ENCODE results near the gene PDE4A.

PDE4A gene

DNA sequence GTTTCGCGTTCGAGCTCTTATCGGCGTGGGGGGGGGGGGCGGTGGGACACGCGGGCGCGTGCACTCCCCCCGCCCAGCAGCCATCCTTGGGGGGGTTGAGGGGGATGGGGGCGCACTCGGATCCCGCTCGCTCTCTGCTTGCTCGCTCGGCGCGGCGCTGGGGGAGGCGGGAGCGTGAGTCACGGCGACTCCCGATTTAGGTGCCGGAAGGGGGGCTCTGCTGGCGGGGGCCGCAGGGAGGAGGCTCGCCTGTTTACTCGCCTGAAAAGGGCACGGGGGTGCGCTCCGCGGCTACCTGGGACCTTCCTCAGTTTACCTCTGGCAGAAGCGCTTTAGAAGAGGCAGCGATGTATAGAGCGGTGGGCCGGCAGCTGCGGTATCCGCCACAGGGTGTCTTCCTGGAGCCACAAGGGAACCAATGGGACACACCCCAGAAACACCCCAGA lies 1.1 kb upstream of the PDE4A start:
- peaks cover 3% of the 10 kb centered on the region; the same call in 1 of the 2 replicates for H3K79me2 ChIP-seq (ENCODE audit: insufficient read depth, low read length)
- no peak overlapping the region for H2AFZ ChIP-seq (ENCODE audit: low read depth, low read length, severe bottlenecking)

DNA sequence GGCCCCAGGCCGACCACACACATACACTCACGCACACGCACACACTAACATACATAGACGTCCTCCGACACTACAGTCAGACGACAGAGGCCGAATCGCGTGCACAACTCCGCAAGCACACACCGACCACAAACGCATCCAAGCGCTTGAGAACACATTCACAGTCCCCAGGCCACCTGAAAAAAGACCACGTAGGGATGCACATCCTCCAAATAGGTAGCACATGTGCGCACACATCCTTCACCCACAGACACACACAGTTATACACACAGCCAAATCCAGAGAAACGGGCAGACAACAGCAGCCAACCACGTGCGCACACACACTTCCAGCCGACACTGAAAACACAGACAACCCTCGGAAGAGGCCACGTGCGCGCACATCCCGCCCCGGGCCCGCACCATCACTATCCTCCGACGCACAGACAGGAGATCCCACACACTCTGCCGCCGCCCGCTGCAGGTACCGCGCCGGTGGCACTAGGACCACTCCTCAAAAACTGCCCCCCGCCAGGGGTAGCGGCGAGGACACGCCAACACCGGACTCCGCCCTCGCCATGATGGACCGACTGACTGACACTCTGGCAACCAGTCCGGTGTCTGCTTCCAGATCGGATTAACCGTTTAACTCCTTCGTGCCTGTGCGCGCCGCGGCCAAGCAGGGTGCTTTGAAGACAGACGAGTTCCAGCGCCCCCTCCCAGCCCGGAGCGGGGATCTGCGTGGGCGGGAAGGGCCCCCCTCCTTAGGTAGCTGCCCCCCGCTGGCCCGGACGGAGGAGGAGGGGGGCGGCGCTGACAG lies 493 bp upstream of the PDE4A start:
- Histone ChIP-seq H3K27ac (ENCODE audit: low read depth, low read length) (peak overlapping the region; percentile 99), H4K20me1 (ENCODE audit: low read depth, low read length) (peaks cover 3% of the 10 kb centered on the region; the same call in 1 of the 2 replicates), H3K27me3 (ENCODE audit: low read length) (no peaks in the 10 kb centered on the region), H3K9me3 (ENCODE audit: insufficient read depth, low read length) (no peaks in the 10 kb centered on the region), H3K9ac (ENCODE audit: low read length) (peak overlapping the region; percentile 93), H3F3A (ENCODE audit: insufficient read depth) (peaks cover 46% of the 10 kb centered on the region), H3K4me3 (ENCODE audit: insufficient read depth, low read length, poor library complexity, severe bottlenecking) (peak overlapping the region; percentile 67), H3K36me3 (ENCODE audit: low read length) (no peaks in the 10 kb centered on the region), H3K4me2 (ENCODE audit: low read depth, low read length, poor library complexity, severe bottlenecking) (peak overlapping the region; percentile 70), H2AFZ (ENCODE audit: low read depth, low read length, severe bottlenecking) (peak overlapping the region; percentile 23), H3K79me2 (ENCODE audit: insufficient read depth, low read length) (peaks cover 3% of the 10 kb centered on the region; the same call in 1 of the 2 replicates), H3K9me2 (replicated peaks; ENCODE audit: insufficient read depth, low read length) (no peaks in the 10 kb centered on the region)
- TF ChIP-seq EZH2phosphoT487 (conservative IDR thresholded peaks at IDR 0.05; ENCODE audit: low read length) = no peak
- TF ChIP-seq, protein P1, sequence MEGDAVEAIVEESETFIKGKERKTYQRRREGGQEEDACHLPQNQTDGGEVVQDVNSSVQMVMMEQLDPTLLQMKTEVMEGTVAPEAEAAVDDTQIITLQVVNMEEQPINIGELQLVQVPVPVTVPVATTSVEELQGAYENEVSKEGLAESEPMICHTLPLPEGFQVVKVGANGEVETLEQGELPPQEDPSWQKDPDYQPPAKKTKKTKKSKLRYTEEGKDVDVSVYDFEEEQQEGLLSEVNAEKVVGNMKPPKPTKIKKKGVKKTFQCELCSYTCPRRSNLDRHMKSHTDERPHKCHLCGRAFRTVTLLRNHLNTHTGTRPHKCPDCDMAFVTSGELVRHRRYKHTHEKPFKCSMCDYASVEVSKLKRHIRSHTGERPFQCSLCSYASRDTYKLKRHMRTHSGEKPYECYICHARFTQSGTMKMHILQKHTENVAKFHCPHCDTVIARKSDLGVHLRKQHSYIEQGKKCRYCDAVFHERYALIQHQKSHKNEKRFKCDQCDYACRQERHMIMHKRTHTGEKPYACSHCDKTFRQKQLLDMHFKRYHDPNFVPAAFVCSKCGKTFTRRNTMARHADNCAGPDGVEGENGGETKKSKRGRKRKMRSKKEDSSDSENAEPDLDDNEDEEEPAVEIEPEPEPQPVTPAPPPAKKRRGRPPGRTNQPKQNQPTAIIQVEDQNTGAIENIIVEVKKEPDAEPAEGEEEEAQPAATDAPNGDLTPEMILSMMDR (IDR thresholded peaks at IDR 0.05; ENCODE audit: insufficient read depth, low read length, poor library complexity, severe bottlenecking) = no peak

More for the DNA sequence above, 1.1 kb upstream of the PDE4A start:
- Histone ChIP-seq H3K9me3 (ENCODE audit: insufficient read depth, low read length) (peaks cover 3% of the 10 kb centered on the region; the same call in 1 of the 2 replicates), H3K9ac (ENCODE audit: low read length) (peak overlapping the region; percentile 93), H4K20me1 (ENCODE audit: low read depth, low read length) (peaks cover 3% of the 10 kb centered on the region; the same call in 1 of the 2 replicates), H3K9me2 (replicated peaks; ENCODE audit: insufficient read depth, low read length) (no peaks in the 10 kb centered on the region), H3K27me3 (ENCODE audit: low read length) (no peaks in the 10 kb centered on the region), H3K36me3 (ENCODE audit: low read length) (no peaks in the 10 kb centered on the region), H3K27ac (ENCODE audit: low read depth, low read length) (peak overlapping the region; percentile 99), H3F3A (ENCODE audit: insufficient read depth) (peaks cover 46% of the 10 kb centered on the region), H3K4me3 (ENCODE audit: insufficient read depth, low read length, poor library complexity, severe bottlenecking) (peak overlapping the region; percentile 67), H3K4me2 (ENCODE audit: low read depth, low read length, poor library complexity, severe bottlenecking) (peak overlapping the region; percentile 70)
- no peak for TF ChIP-seq EZH2phosphoT487 (conservative IDR thresholded peaks at IDR 0.05; ENCODE audit: low read length)
- TF ChIP-seq, protein P1 (IDR thresholded peaks at IDR 0.05; ENCODE audit: insufficient read depth, low read length, poor library complexity, severe bottlenecking) = no peak

DNA sequence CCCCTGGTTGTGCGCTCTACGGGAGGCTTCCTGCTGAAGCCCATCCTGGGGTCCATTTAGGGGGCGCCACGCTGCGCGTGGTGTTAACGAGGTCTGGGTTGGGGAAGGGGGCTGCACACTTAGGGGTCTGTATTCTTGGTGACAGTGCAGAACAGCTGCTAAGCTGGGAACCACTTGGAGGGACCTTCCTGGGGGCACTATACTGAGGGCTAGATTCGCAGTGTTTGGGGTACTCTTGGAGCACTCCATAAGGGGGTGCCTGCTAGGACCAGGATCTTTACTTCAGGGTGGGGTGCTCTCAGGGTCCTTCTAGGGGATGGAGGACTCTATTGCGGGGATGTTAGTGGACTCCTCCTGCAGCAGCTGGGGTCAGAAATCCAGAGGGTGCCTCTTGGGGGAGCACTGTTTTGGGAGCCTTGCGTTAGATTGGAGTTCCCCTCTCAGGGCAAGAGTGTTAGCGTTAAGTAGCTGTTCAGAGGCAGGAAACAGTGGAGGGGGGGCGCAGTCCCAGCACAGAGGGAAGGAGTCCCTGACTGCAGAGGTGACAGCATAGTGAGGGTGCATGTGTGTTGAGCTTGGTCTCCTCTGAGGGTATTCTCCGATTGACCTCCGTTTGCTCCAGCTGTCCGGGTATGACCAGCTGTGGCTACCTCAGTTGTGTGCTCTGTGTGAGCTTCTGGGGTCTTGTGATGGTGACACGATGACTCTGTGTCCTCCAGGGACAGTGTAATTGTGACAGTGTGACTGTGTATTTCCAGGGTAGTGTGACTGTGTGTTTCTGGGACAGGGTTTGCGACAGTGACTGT lies 1.1 kb downstream of the PDE4A start:
- TF ChIP-seq EZH2phosphoT487 (conservative IDR thresholded peaks at IDR 0.05; ENCODE audit: low read length) = no peak
- TF ChIP-seq, protein P1 (IDR thresholded peaks at IDR 0.05; ENCODE audit: insufficient read depth, low read length, poor library complexity, severe bottlenecking) = no peak
- Histone ChIP-seq H3K9me2 (replicated peaks; ENCODE audit: insufficient read depth, low read length) (no peaks in the 10 kb centered on the region), H3K36me3 (ENCODE audit: low read length) (no peaks in the 10 kb centered on the region), H3K79me2 (ENCODE audit: insufficient read depth, low read length) (peaks cover 6% of the 10 kb centered on the region; the same call in 1 of the 2 replicates), H3K27me3 (ENCODE audit: low read length) (no peaks in the 10 kb centered on the region), H3K9ac (ENCODE audit: low read length) (peak overlapping the region; percentile 93), H3K4me2 (ENCODE audit: low read depth, low read length, poor library complexity, severe bottlenecking) (peak overlapping the region; percentile 84), H3K9me3 (ENCODE audit: insufficient read depth, low read length) (no peaks in the 10 kb centered on the region), H3K27ac (ENCODE audit: low read depth, low read length) (no peak overlapping the region), H2AFZ (ENCODE audit: low read depth, low read length, severe bottlenecking) (no peak overlapping the region), H3K4me3 (ENCODE audit: insufficient read depth, low read length, poor library complexity, severe bottlenecking) (peak overlapping the region; percentile 74), H3F3A (ENCODE audit: insufficient read depth) (peaks cover 36% of the 10 kb centered on the region), H4K20me1 (ENCODE audit: low read depth, low read length) (peaks cover 3% of the 10 kb centered on the region; the same call in 1 of the 2 replicates)
